ENCODE data around the gene TECR. TPM values are rescaled to one million over a fixed set of nuclear protein-coding genes. Genes with fewer than 3 reads are reported as not detected.
A peak's percentile ranks its signal among the peaks of the same experiment; 100 is the strongest.
"Not testable (repeated sequence)": the region's sequence is repeated elsewhere in the genome, so short reads cannot be mapped to it uniquely, and the experiment has no call there.

TECR gene
- total RNA-seq, 1 donor from 2014 or later: 177 TPM

DNA sequence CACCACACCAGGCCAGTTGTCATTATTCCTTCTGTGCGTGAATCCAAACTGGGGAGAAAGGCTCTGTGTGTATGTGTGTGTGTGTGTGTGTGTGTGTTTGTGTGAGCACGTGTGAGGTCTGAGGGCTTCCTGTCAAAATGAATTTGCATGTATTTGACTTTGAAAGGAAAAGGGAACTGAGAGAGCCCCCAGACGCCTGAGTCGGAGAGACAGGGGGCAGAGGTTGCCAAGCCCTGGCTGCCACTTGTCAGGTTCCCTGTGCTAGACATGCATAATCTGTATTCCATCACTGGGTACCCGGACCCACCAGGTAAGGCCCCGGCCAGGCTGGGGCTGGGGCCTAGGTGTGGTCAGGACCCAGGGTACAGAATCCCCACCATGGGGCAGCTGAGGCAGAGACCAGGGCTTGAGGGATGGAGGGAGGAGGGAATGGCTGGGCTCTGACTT is 53.5 kb downstream of the TECR start, which contains the start of gene CLEC17A:
CLEC17A (plus strand) TSS at position 191 of the 447 bp plus-strand sequence; CDS start at position 268, 77 bp downstream.
- Mint-ChIP-seq H3K27ac (ENCODE audit: unreplicated experiment) (no peak within 1 kb of the TSS), H3K27me3 (ENCODE audit: low read depth) (peaks cover 21% of the 10 kb centered on the region), H3K4me1 (no peaks in the 10 kb centered on the region), H3K36me3 (ENCODE audit: low read depth) (no peaks in the 10 kb centered on the region), H3K4me3 (no peak within 1 kb of the TSS), H3K9me3 (no peaks in the 10 kb centered on the region)
- TF ChIP-seq, protein P1, sequence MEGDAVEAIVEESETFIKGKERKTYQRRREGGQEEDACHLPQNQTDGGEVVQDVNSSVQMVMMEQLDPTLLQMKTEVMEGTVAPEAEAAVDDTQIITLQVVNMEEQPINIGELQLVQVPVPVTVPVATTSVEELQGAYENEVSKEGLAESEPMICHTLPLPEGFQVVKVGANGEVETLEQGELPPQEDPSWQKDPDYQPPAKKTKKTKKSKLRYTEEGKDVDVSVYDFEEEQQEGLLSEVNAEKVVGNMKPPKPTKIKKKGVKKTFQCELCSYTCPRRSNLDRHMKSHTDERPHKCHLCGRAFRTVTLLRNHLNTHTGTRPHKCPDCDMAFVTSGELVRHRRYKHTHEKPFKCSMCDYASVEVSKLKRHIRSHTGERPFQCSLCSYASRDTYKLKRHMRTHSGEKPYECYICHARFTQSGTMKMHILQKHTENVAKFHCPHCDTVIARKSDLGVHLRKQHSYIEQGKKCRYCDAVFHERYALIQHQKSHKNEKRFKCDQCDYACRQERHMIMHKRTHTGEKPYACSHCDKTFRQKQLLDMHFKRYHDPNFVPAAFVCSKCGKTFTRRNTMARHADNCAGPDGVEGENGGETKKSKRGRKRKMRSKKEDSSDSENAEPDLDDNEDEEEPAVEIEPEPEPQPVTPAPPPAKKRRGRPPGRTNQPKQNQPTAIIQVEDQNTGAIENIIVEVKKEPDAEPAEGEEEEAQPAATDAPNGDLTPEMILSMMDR (conservative IDR thresholded peaks at IDR 0.05): no peak
- DNase-seq (ENCODE audit: low read depth, low spot score): no peak

DNA sequence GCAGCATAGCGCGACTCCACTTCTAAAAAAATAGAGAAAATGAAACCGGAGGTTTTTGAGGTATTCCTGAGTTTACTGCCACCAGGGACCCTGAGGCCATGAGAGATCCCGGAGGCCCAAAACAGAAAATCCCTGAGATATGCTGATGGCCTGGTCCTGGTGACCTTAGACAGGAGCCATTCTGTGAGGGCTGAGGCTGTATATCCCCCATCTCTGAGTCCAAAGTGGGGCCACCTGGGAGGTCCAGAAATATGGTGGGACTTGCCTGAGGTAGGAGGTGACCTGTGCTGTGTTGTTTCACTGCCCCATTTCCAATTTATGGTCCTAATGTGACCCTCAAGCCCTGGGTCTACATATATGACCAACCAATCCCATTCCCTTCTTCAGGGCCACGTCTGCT is 55.0 kb downstream of the TECR start:
- not testable (repeated sequence) for H3K27ac Mint-ChIP-seq (ENCODE audit: unreplicated experiment); DNase-seq (ENCODE audit: low read depth, low spot score); H3K36me3 Mint-ChIP-seq (ENCODE audit: low read depth); H3K4me3 Mint-ChIP-seq; H3K4me1 Mint-ChIP-seq; H3K9me3 Mint-ChIP-seq
- H3K27me3 Mint-ChIP-seq (ENCODE audit: low read depth): peaks cover 21% of the 10 kb centered on the region

DNA sequence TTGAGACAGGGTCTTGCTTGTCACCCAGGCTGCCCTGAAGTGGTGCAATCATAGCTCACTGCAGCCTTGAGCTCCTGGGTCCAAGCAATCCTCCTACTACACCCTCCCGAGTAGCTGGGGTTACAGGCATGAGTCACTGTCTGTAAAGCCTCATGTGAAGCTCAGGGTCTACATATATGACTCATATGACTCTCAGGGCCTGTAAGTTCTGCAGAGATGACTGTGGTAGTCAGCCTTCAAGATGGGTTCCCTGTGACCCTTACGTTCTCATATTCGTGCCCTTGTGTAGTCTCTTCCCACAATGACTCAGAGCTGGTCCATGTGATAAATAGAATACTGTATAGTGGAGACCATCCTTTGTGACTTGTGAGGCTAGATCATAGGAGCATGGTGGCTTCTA is 55.8 kb downstream of the TECR start:
- H3K27me3 Mint-ChIP-seq (ENCODE audit: low read depth): peaks cover 21% of the 10 kb centered on the region
- not testable (repeated sequence) for H3K9me3 Mint-ChIP-seq; H3K4me1 Mint-ChIP-seq; H3K27ac Mint-ChIP-seq (ENCODE audit: unreplicated experiment); DNase-seq (ENCODE audit: low read depth, low spot score); H3K36me3 Mint-ChIP-seq (ENCODE audit: low read depth); H3K4me3 Mint-ChIP-seq

DNA sequence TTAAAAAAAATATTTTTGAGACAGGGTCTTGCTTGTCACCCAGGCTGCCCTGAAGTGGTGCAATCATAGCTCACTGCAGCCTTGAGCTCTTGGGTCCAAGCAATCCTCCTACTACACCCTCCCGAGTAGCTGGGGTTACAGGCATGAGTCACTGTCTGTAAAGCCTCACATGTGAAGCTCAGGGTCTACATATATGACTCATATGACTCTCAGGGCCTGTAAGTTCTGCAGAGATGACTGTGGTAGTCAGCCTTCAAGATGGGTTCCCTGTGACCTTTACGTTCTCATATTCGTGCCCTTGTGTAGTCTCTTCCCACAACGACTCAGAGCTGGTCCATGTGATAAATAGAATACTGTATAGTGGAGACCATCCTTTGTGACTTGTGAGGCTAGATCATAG is 60.0 kb downstream of the TECR start:
- not testable (repeated sequence) for H3K36me3 Mint-ChIP-seq (ENCODE audit: low read depth); H3K4me1 Mint-ChIP-seq; H3K4me3 Mint-ChIP-seq; H3K27ac Mint-ChIP-seq (ENCODE audit: unreplicated experiment); H3K9me3 Mint-ChIP-seq; DNase-seq (ENCODE audit: low read depth, low spot score)
- peaks cover 24% of the 10 kb centered on the region for H3K27me3 Mint-ChIP-seq (ENCODE audit: low read depth)

DNA sequence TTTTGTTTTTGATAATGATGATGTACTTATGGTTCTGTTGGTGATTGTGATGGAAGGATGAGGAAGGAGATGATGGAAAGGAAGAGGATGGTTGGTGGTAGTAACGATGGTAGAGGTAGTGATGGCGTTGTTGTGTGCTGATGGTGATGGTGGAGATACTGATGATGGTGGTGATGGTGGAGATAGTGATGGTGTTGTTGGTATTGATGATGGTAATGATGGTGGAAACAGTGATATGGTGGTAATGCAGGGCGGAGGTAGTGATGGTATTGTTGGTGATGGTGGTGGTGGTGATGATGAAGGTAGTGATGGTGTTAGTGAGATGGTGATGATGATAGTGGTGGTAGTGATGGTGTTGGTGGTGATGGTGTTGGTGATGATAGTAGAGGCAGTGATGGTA is 66.2 kb downstream of the TECR start:
- TF ChIP-seq, protein P1 (conservative IDR thresholded peaks at IDR 0.05): no peak
- Mint-ChIP-seq H3K9me3 (peaks cover 12% of the 10 kb centered on the region), H3K27ac (ENCODE audit: unreplicated experiment) (no peak overlapping the region), H3K36me3 (ENCODE audit: low read depth) (peaks cover 4% of the 10 kb centered on the region), H3K27me3 (ENCODE audit: low read depth) (peaks cover 42% of the 10 kb centered on the region), H3K4me1 (no peaks in the 10 kb centered on the region), H3K4me3 (no peak overlapping the region)
- DNase-seq (ENCODE audit: low read depth, low spot score): no peak

DNA sequence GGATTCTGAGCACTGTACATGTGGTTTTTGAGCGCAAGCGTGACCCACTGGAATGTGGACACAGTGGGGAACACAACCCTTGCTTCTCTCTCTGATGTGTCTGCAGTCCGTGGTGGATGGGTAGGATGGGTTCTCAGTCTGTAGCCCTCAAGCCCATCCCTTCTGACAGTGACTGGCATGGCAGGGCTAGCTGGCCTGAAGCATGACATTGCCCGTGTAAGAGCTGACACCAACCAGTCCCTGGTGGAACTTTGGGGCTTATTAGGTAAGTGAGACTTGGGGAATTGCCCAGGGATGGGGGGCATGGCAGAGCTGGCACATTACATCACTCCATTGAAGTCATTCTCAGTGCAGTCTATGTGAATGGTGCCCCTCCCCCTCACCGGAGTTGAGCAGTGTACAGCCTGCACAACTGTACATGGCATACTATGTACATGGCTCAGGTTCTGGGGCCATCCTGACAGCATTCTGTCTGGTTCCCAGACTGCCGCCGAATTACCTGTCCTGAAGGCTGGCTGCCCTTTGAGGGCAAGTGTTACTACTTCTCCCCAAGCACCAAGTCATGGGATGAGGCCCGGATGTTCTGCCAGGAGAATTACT is 70.3 kb downstream of the TECR start:
- Mint-ChIP-seq H3K36me3 (ENCODE audit: low read depth) (peaks cover 4% of the 10 kb centered on the region), H3K4me1 (no peaks in the 10 kb centered on the region), H3K27me3 (ENCODE audit: low read depth) (peaks cover 41% of the 10 kb centered on the region), H3K9me3 (peaks cover 12% of the 10 kb centered on the region), H3K27ac (ENCODE audit: unreplicated experiment) (peak overlapping the region; percentile 57), H3K4me3 (no peak overlapping the region)
- TF ChIP-seq, protein P1 (conservative IDR thresholded peaks at IDR 0.05): no peak
- no peak for DNase-seq (ENCODE audit: low read depth, low spot score)

DNA sequence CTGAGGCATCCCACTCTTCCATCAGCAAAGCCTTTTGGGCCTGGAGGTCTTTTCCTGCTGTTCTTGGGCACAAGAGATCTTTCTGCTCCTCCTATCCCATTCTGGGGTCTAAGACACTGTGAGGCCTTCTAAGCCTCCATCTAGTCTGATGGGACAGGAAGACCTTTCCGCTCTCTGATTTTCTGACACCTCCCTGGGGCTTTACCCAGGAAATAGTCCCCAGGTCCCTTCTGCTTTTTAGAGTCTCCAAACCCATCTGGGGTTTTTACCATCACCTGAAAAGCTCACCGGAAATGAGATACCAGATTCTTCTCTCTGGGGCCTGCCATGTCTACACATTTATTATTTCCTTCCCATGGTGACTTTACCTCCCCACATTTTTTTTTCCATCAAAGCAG is 74.6 kb downstream of the TECR start:
- H3K27me3 Mint-ChIP-seq (ENCODE audit: low read depth): peaks cover 41% of the 10 kb centered on the region
- no peak for DNase-seq (ENCODE audit: low read depth, low spot score)
- H3K36me3 Mint-ChIP-seq (ENCODE audit: low read depth): no peaks in the 10 kb centered on the region
- H3K4me1 Mint-ChIP-seq: no peaks in the 10 kb centered on the region
- H3K4me3 Mint-ChIP-seq: no peak overlapping the region
- TF ChIP-seq, protein P1 (conservative IDR thresholded peaks at IDR 0.05): no peak
- H3K27ac Mint-ChIP-seq (ENCODE audit: unreplicated experiment): no peak overlapping the region
- H3K9me3 Mint-ChIP-seq: peaks cover 3% of the 10 kb centered on the region
